Measurements from ENCODE around the gene CNOT1.

- TF ChIP-seq REST (IDR thresholded peaks at IDR 0.05; ENCODE audit: borderline replicate concordance) (no peak), CTCF (IDR thresholded peaks at IDR 0.05; ENCODE audit: poor library complexity, severe bottlenecking) (no peak)
Measured at GRCh38 chr16:58499092-58499511, 130.5 kb downstream of the CNOT1 start.
